GM21737 (cell line): ENCODE data around the gene C3orf22.

ENCODE experiments used
- ATAC-seq: cut with Tn5 transposase; IDR thresholded peaks from one replicate; pipeline ENCODE4 v1.9.1; 2021; ENCODE audit warnings: mild to moderate bottlenecking, moderate library complexity; ENCODE audit not compliant: unreplicated experiment

C3orf22 gene

GRCh38 chr3:126516152-126516935 is 42.4 kb downstream of the C3orf22 start:
- ATAC-seq, result no peak

- ATAC-seq, result no peak
Measured at GRCh38 chr3:126515066-126515706, 43.5 kb downstream of the C3orf22 start.

- ATAC-seq, result no peak
Measured at GRCh38 chr3:126514161-126514560, 44.6 kb downstream of the C3orf22 start.

GRCh38 chr3:126512916-126513650 is 45.6 kb downstream of the C3orf22 start:
- ATAC-seq, result no peak

- ATAC-seq, result no peak
Measured at GRCh38 chr3:126512026-126512425, 46.7 kb downstream of the C3orf22 start.

- no peak for ATAC-seq
Measured at GRCh38 chr3:126511291-126511690, 47.4 kb downstream of the C3orf22 start.

GRCh38 chr3:126510308-126510910 is 48.3 kb downstream of the C3orf22 start:
- no peak for ATAC-seq

GRCh38 chr3:126509597-126510307 is 49.0 kb downstream of the C3orf22 start:
- no peak for ATAC-seq

- ATAC-seq, result no peak
Measured at GRCh38 chr3:126508564-126508964, 50.2 kb downstream of the C3orf22 start.

- ATAC-seq, result no peak
Measured at GRCh38 chr3:126507886-126508285, 50.8 kb downstream of the C3orf22 start.

GRCh38 chr3:126503701-126504100 is 55.0 kb downstream of the C3orf22 start:
- no peak for ATAC-seq

- no peak for ATAC-seq
Measured at GRCh38 chr3:126502656-126503055, 56.1 kb downstream of the C3orf22 start.

GRCh38 chr3:126501736-126502135 is 57.0 kb downstream of the C3orf22 start:
- ATAC-seq, result no peak

- ATAC-seq, result no peak
Measured at GRCh38 chr3:126501054-126501453, 57.7 kb downstream of the C3orf22 start.

GRCh38 chr3:126500016-126500415 is 58.7 kb downstream of the C3orf22 start:
- no peak for ATAC-seq
